ENCODE measurements around the gene ADAP1. TPM values are rescaled to one million over a fixed set of nuclear protein-coding genes. Genes with fewer than 3 reads are reported as not detected.

ADAP1 gene
- total RNA-seq, 2 experiments from 2014 or later, result 2.4 to 7.0 TPM

DNA sequence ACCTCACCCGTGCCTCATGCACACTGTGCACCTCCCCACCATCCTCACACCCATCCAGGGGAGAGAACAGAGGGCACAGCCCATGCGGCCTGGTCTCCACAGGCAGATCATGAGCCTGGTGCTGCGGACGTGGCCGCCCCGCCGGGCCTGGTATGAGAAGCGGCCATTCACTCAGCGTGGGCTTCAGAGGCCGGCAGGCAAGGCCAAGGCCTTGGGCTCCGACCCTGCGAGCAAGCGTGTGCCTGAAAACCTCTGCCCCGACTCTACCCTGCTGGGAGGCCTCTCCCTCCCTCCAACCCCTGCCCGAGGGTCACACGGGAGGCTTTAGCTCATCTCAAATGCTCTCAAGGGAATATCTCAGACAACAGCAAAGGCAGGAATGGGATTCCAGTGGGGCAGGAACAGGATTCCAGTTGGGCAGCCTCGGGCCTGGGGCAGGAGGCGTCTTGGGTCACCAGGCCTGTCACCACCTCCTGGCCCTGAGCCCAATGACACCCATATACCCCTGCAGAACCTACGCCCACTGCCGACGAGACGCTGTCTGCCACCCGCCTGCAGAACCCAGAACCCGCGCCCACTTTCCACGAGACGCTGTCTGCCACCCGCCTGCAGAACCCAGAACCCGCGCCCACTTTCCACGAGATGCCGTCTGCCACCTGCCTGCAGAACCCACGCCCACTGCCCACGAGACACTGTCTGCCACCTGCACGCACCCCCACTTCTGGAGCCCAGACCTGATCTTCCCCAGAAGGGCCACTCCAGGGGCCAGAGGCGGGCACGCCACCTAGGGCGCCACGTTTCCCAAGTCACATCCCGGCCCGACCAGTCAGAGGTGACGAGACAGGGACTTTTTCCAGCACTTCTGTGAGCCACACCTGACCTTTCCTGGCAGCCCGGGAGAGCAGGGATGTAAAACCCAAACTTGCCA, 38.9 kb downstream of the ADAP1 start:
- CTCF ChIA-PET (ENCODE audit: unreplicated experiment), result no interaction called here
- intact Hi-C loops (cut with micrococcal nuclease; ENCODE audit: unreplicated experiment), result no loop called here
- Histone ChIP-seq H3K4me2 (ENCODE audit: low read length) (no peak overlapping the region), H3K4me3 (ENCODE audit: low read depth, low read length, poor library complexity, severe bottlenecking) (no peak overlapping the region), H3K9me3 (ENCODE audit: low read length) (no peaks in the 10 kb centered on the region), H4K20me1 (ENCODE audit: insufficient read depth, low read length) (no peaks in the 10 kb centered on the region), H3K27ac (ENCODE audit: low read depth, low read length, poor library complexity, severe bottlenecking) (no peak overlapping the region), H3K36me3 (ENCODE audit: insufficient read depth, low read length) (no peaks in the 10 kb centered on the region), H3K4me1 (ENCODE audit: insufficient read depth, low read length, poor library complexity, severe bottlenecking) (peaks cover 2% of the 10 kb centered on the region), H3K9me2 (ENCODE audit: insufficient read depth, low read length) (no peaks in the 10 kb centered on the region), H2AFZ (ENCODE audit: low read length) (no peak overlapping the region), H3K79me2 (ENCODE audit: insufficient read depth, low read depth, low read length) (no peaks in the 10 kb centered on the region)
- TF ChIP-seq EZH2phosphoT487 (IDR thresholded peaks at IDR 0.05; ENCODE audit: borderline replicate concordance, low read depth, low read length), result no peak
- TF ChIP-seq, protein P1, sequence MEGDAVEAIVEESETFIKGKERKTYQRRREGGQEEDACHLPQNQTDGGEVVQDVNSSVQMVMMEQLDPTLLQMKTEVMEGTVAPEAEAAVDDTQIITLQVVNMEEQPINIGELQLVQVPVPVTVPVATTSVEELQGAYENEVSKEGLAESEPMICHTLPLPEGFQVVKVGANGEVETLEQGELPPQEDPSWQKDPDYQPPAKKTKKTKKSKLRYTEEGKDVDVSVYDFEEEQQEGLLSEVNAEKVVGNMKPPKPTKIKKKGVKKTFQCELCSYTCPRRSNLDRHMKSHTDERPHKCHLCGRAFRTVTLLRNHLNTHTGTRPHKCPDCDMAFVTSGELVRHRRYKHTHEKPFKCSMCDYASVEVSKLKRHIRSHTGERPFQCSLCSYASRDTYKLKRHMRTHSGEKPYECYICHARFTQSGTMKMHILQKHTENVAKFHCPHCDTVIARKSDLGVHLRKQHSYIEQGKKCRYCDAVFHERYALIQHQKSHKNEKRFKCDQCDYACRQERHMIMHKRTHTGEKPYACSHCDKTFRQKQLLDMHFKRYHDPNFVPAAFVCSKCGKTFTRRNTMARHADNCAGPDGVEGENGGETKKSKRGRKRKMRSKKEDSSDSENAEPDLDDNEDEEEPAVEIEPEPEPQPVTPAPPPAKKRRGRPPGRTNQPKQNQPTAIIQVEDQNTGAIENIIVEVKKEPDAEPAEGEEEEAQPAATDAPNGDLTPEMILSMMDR (conservative IDR thresholded peaks at IDR 0.05; ENCODE audit: low read length), result no peak
- BruUV-seq (replicated peaks), result no TSS peak
- POLR2A ChIA-PET, result no interaction called here
- DNase-seq (ENCODE audit: low spot score), result no peak

DNA sequence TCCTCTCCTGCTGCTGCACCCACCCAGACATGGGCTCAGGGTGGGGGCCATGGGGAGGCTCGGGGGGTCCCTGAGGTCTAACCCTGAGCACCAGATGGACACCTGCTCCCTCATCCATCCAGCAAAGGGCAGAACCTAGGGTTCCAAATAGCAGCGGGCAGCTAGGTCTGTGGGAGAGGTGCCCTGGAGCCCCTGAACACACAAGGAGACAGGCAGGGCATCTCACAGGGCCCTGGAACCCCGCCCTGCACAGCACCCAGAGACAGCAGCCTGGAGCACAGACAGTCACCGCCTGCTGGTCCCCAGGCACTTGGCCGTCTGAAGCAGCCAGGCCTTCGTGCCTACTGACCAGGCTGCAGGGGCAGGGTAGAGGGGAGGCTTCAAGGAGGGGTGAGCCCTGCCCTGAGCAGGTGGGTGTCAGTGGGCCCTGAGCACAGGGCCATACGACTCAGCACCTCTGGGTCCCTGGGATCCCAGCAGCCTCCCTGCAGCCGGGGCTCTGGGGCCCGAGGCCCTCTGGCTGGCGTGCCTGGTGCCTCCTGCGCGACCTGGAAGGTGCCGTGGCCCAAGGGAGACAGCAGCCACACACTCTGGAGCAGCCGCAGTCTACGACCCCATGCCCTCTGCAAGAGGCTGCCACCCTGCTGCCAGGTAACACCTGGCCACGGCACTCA, 39.8 kb downstream of the ADAP1 start:
- H3K4me2 ChIP-seq (ENCODE audit: low read length), result no peak overlapping the region
- no peak for DNase-seq (ENCODE audit: low spot score)
- no peaks in the 10 kb centered on the region for H3K9me2 ChIP-seq (ENCODE audit: insufficient read depth, low read length)
- peaks cover 11% of the 10 kb centered on the region for H3K4me1 ChIP-seq (ENCODE audit: insufficient read depth, low read length, poor library complexity, severe bottlenecking)
- H2AFZ ChIP-seq (ENCODE audit: low read length), result no peak overlapping the region
- intact Hi-C loops (cut with micrococcal nuclease; ENCODE audit: unreplicated experiment), result loop anchor here (5.0 kb wide), 1 partner anchor 38 kb away; the partner anchor contains the start of gene ADAP1
- H3K36me3 ChIP-seq (ENCODE audit: insufficient read depth, low read length), result no peaks in the 10 kb centered on the region
- BruUV-seq (replicated peaks), result no TSS peak
- ChIA-PET POLR2A (no interaction called here), CTCF (ENCODE audit: unreplicated experiment) (no interaction called here)
- no peaks in the 10 kb centered on the region for H4K20me1 ChIP-seq (ENCODE audit: insufficient read depth, low read length)
- TF ChIP-seq, protein P1 (conservative IDR thresholded peaks at IDR 0.05; ENCODE audit: low read length), result no peak
- no peak for TF ChIP-seq EZH2phosphoT487 (IDR thresholded peaks at IDR 0.05; ENCODE audit: borderline replicate concordance, low read depth, low read length)
- no peak overlapping the region for H3K4me3 ChIP-seq (ENCODE audit: low read depth, low read length, poor library complexity, severe bottlenecking)
- no peak overlapping the region for H3K27ac ChIP-seq (ENCODE audit: low read depth, low read length, poor library complexity, severe bottlenecking)
- H3K79me2 ChIP-seq (ENCODE audit: insufficient read depth, low read depth, low read length), result no peaks in the 10 kb centered on the region
- H3K9me3 ChIP-seq (ENCODE audit: low read length), result no peaks in the 10 kb centered on the region

Measured in OCI-LY7 (cell line).